Right lobe of liver (tissue), 4 donors: ENCODE data around the gene BDKRB2.

Experiments
- POLR2A ChIP-seq: fragments of 450-650 bp; IDR thresholded peaks from one replicate; pipeline ENCODE4 v1.6.1; 2017; ENCODE audit warnings: antibody characterized with exemption, mild to moderate bottlenecking
- TF ChIP-seq, protein P1 (sequence below), 4 donors: fragments of 200-600 bp in 3 of 4; fragments of 450-650 bp in 1 of 4; IDR thresholded peaks; one replicate each; pipeline versions ENCODE4 v1.5.1 to v1.8.0; 2016 to 2022; ENCODE audit warnings: antibody characterized with exemption in 4 of 4, mild to moderate bottlenecking in 2 of 4
- donor health status: DM: no; HTN: no; CAD: no.
- donor health status: DM: no; HTN: no; CAD: no.
- donor health status: DM: no; HTN: yes; CAD: no.

DNA sequence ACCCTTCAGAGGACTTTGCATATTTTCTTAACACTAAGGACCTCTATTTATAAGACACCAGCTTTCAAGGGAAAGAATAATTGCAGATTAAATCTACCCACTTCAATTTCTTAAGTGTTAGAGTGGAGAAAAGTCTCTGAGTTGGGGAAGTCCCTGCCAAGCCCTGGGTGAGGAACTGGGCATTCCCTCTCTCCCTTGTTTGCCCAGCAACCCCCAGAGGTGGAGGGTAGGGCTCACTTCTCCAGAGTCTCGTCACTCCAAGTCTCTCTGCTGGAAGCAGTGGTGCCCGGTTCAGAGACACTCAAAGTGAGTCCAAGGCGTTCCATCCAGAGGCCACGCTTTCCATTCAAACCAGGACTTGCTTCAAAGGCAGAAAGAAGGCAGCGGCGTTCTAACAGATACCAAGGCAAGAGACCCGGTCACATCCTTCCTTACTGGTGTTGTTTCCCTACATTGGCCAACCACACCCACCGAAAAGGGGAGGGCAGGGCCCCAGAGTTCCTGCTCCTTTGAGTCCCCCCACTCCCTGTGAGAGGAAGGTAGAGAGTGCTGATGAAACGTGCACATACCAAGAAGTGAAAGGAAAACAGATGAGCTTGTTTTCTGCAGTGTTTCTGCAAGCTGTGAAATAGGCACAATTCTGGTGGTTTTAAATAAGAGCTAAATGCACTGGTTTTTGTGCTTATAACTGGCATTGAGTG is 6.1 kb upstream of the BDKRB2 start:
- TF ChIP-seq, protein P1, sequence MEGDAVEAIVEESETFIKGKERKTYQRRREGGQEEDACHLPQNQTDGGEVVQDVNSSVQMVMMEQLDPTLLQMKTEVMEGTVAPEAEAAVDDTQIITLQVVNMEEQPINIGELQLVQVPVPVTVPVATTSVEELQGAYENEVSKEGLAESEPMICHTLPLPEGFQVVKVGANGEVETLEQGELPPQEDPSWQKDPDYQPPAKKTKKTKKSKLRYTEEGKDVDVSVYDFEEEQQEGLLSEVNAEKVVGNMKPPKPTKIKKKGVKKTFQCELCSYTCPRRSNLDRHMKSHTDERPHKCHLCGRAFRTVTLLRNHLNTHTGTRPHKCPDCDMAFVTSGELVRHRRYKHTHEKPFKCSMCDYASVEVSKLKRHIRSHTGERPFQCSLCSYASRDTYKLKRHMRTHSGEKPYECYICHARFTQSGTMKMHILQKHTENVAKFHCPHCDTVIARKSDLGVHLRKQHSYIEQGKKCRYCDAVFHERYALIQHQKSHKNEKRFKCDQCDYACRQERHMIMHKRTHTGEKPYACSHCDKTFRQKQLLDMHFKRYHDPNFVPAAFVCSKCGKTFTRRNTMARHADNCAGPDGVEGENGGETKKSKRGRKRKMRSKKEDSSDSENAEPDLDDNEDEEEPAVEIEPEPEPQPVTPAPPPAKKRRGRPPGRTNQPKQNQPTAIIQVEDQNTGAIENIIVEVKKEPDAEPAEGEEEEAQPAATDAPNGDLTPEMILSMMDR (IDR thresholded peaks at IDR 0.05): no peak
- no peak for TF ChIP-seq POLR2A
